Left renal cortex interstitium (tissue), 4 donors: ENCODE results near the gene STKLD1. TPM values are rescaled to one million over a fixed set of nuclear protein-coding genes. Genes with fewer than 3 reads are reported as not detected.
"Not testable (repeated sequence)": the region's sequence is repeated elsewhere in the genome, so short reads cannot be mapped to it uniquely, and the experiment has no call there.

Source experiments
- DNase-seq, 4 donors: peaks; one replicate each; pipeline ENCODE4 v3.0.0-alpha.2; 2013; ENCODE audit warnings: low read depth in 4 of 4, low spot score in 2 of 4, missing footprints in 1 of 4
- polyA plus RNA-seq, 4 donors: library from polyadenylated mRNA; unstranded; fragments of 120-200 nt; gene quantifications; one replicate each; pipeline ENCODE4 v1.2.1, GENCODE V29; 2013; ENCODE audit not compliant: insufficient read length in 4 of 4

STKLD1 gene
- polyA plus RNA-seq, 4 donors = 3.1 to 6.4 (median 4.8) TPM

- DNase-seq = no peak
These were observed 60.5 kb downstream of the STKLD1 start for GRCh38 chr9:133436681-133437080.

- DNase-seq = no peak
These were observed 61.8 kb downstream of the STKLD1 start for GRCh38 chr9:133437753-133438531.

- DNase-seq = no peak
These were observed 63.2 kb downstream of the STKLD1 start for GRCh38 chr9:133439337-133439736.

GRCh38 chr9:133440874-133441273 lies 64.7 kb downstream of the STKLD1 start:
- DNase-seq = no peak

- no peak for DNase-seq
These were observed 65.4 kb downstream of the STKLD1 start for GRCh38 chr9:133441571-133441970.

GRCh38 chr9:133443248-133443647 lies 67.1 kb downstream of the STKLD1 start:
- DNase-seq = no peak

- no peak for DNase-seq
These were observed 67.8 kb downstream of the STKLD1 start for GRCh38 chr9:133443982-133444381.

GRCh38 chr9:133445293-133445969 lies 69.3 kb downstream of the STKLD1 start:
- DNase-seq = no peak

- DNase-seq = no peak
These were observed 72.4 kb downstream of the STKLD1 start for GRCh38 chr9:133448487-133448972.

- DNase-seq = no peak
These were observed 73.6 kb downstream of the STKLD1 start for GRCh38 chr9:133449760-133450159.

GRCh38 chr9:133451865-133452264 lies 75.7 kb downstream of the STKLD1 start:
- DNase-seq = not testable (repeated sequence)

GRCh38 chr9:133452562-133452961 lies 76.4 kb downstream of the STKLD1 start:
- no peak for DNase-seq

- DNase-seq = no peak
These were observed 77.5 kb downstream of the STKLD1 start for GRCh38 chr9:133453651-133454050.

- no peak for DNase-seq
These were observed 78.2 kb downstream of the STKLD1 start for GRCh38 chr9:133454325-133454724.

- no peak for DNase-seq
These were observed 78.9 kb downstream of the STKLD1 start for GRCh38 chr9:133454943-133455673.

Other genes starting within 250 kb of the STKLD1 start
- 1 to 10 TPM; 1.9 to 3.1 (median 2.8) TPM for gene GBGT1, start 212.5 kb upstream of the STKLD1 start, polyA plus RNA-seq
- gene OBP2B, start 167.1 kb upstream of the STKLD1 start, polyA plus RNA-seq = under 1 TPM in 3 of 4 donors, not detected in 1; 0.17 to 0.28 (median 0.22) TPM
- gene ABO, start 101.2 kb upstream of the STKLD1 start, polyA plus RNA-seq = 10 to 100 TPM; 13.2 to 32.8 (median 18.4) TPM
- 10 to 100 TPM; 27.2 to 38.2 (median 32.2) TPM for gene SURF6, start 40.2 kb upstream of the STKLD1 start, polyA plus RNA-seq
- 10 to 100 TPM; 25.7 to 34.8 (median 30.6) TPM for gene MED22, start 28.2 kb upstream of the STKLD1 start, polyA plus RNA-seq
- 1,000 to 10,000 TPM; 2,281 to 2,842 (median 2,604) TPM for gene RPL7A, start 28.1 kb upstream of the STKLD1 start, polyA plus RNA-seq
- 10 to 100 TPM; 34.5 to 46.9 (median 43.5) TPM for gene SURF1, start 19.9 kb upstream of the STKLD1 start, polyA plus RNA-seq
- gene SURF2, start 19.8 kb upstream of the STKLD1 start, polyA plus RNA-seq = 10 to 100 TPM; 21.6 to 28.6 (median 24.5) TPM
- gene SURF4, start 306 bp upstream of the STKLD1 start, polyA plus RNA-seq = 100 to 1,000 TPM; 161 to 180 (median 171) TPM
- gene REXO4, start 41.6 kb downstream of the STKLD1 start, polyA plus RNA-seq = 10 to 100 TPM; 27.7 to 33.4 (median 32.5) TPM
- 10 to 100 TPM in 2 of 4 donors, 1 to 10 TPM in 2; 6.1 to 14.4 (median 11.7) TPM for gene ADAMTS13, start 46.0 kb downstream of the STKLD1 start, polyA plus RNA-seq
- 10 to 100 TPM; 24.9 to 40.7 (median 33.4) TPM for gene CACFD1, start 83.6 kb downstream of the STKLD1 start, polyA plus RNA-seq
- gene SLC2A6, start 102.7 kb downstream of the STKLD1 start, polyA plus RNA-seq = 1 to 10 TPM in 3 of 4 donors, under 1 TPM in 1; 0.93 to 1.7 (median 1.7) TPM
- gene MYMK, start 148.6 kb downstream of the STKLD1 start, polyA plus RNA-seq = not detected
- gene ADAMTSL2, start 158.3 kb downstream of the STKLD1 start, polyA plus RNA-seq = 1 to 10 TPM; 1.5 to 2.8 (median 2.2) TPM
- gene FAM163B, start 233.0 kb downstream of the STKLD1 start, polyA plus RNA-seq = under 1 TPM in 2 of 4 donors, not detected in 2; 0.31 to 0.51 TPM